ENCODE results near the gene LTBP4.

Gene LTBP4, protein sequence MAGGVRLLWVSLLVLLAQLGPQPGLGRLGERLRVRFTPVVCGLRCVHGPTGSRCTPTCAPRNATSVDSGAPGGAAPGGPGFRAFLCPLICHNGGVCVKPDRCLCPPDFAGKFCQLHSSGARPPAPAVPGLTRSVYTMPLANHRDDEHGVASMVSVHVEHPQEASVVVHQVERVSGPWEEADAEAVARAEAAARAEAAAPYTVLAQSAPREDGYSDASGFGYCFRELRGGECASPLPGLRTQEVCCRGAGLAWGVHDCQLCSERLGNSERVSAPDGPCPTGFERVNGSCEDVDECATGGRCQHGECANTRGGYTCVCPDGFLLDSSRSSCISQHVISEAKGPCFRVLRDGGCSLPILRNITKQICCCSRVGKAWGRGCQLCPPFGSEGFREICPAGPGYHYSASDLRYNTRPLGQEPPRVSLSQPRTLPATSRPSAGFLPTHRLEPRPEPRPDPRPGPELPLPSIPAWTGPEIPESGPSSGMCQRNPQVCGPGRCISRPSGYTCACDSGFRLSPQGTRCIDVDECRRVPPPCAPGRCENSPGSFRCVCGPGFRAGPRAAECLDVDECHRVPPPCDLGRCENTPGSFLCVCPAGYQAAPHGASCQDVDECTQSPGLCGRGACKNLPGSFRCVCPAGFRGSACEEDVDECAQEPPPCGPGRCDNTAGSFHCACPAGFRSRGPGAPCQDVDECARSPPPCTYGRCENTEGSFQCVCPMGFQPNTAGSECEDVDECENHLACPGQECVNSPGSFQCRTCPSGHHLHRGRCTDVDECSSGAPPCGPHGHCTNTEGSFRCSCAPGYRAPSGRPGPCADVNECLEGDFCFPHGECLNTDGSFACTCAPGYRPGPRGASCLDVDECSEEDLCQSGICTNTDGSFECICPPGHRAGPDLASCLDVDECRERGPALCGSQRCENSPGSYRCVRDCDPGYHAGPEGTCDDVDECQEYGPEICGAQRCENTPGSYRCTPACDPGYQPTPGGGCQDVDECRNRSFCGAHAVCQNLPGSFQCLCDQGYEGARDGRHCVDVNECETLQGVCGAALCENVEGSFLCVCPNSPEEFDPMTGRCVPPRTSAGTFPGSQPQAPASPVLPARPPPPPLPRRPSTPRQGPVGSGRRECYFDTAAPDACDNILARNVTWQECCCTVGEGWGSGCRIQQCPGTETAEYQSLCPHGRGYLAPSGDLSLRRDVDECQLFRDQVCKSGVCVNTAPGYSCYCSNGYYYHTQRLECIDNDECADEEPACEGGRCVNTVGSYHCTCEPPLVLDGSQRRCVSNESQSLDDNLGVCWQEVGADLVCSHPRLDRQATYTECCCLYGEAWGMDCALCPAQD (N-terminal part only)

DNA sequence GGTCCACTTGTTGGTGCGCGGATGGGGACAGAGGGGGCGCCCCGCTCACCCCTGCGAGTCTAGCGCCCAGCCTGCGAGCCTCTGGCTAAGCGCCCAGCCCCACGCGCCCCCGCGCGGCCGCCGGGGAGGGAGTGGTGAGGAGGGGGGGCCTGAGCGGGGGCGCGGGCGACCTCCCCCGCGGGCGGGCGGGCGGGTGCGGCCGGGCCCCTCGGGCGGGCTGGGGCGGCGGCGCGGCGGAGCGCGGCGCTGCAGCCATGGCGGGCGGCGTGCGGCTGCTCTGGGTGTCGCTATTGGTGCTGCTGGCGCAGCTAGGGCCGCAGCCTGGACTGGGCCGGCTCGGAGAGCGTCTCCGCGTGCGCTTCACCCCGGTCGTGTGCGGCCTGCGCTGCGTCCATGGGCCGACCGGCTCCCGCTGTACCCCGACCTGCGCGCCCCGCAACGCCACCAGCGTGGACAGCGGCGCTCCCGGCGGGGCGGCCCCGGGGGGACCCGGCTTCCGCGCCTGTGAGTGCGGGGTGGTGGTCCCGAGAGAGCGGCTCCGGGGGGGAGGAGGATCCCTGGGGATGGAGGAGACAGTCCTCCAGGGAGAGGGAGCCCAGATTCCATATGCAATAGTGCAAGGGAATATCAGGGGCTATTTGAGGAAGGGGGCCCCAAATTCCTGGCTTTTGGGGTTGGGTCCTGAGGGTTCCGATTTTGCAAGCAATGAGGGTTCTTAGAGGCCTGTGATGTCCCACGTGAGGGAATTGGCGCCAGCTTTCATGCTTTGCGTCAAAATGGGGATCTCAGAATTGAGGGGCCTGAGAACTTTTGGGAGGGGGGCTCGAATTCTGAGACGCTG, at the start of gene LTBP4:
Gene LTBP4 (plus strand): TSS at position 236 of the 841 bp plus-strand sequence. CDS start 19 bp downstream, at position 255.
- Histone ChIP-seq H3K27ac (ENCODE audit: low read depth in 2 of 2, low read length in 2 of 2) (peak within 1 kb of the TSS; percentile 97), H3K9ac (ENCODE audit: low read depth in 1 of 2, low read length in 2 of 2) (peak within 1 kb of the TSS; percentile 68 to 86), H3K4me3 (ENCODE audit: low read length in 2 of 2) (peak within 1 kb of the TSS; percentile 61 to 63), H3K36me3 (ENCODE audit: control insufficient read depth in 2 of 2, insufficient read depth in 2 of 2, low read length in 2 of 2) (no peaks in the 10 kb centered on the region), H3K27me3 (ENCODE audit: control insufficient read depth in 2 of 2, insufficient read depth in 2 of 2, low read length in 2 of 2) (peaks cover 18 to 21% of the 10 kb centered on the region in 2 donors), H3K4me1 (ENCODE audit: control insufficient read depth in 2 of 2, insufficient read depth in 2 of 2, low read length in 2 of 2) (peaks cover 52 to 60% of the 10 kb centered on the region in 2 donors), H3K9me3 (ENCODE audit: control insufficient read depth in 2 of 2, low read length in 2 of 2) (no peaks in the 10 kb centered on the region)

DNA sequence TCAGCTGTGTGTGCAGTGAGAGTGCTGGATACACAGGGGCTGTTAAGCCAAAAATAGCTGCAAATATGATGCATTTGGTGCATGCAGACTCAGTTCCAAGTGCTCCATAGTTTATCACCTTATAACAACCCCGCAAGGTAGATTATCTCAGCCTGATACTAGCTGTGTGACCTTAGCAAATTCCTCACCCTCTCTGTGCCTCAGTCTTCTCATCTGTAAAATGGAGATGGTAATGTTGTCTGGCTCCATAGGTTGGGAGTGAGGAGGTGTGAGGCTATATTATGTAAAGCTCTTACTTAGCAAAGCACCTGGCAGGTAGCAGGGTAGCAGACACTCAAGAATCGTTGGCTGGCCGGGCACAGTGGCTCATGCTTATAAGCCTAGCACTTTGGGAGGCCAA, 48.3 kb upstream of the LTBP4 start:
- H3K4me3 ChIP-seq (ENCODE audit: low read length in 2 of 2), result no peak overlapping the region

DNA sequence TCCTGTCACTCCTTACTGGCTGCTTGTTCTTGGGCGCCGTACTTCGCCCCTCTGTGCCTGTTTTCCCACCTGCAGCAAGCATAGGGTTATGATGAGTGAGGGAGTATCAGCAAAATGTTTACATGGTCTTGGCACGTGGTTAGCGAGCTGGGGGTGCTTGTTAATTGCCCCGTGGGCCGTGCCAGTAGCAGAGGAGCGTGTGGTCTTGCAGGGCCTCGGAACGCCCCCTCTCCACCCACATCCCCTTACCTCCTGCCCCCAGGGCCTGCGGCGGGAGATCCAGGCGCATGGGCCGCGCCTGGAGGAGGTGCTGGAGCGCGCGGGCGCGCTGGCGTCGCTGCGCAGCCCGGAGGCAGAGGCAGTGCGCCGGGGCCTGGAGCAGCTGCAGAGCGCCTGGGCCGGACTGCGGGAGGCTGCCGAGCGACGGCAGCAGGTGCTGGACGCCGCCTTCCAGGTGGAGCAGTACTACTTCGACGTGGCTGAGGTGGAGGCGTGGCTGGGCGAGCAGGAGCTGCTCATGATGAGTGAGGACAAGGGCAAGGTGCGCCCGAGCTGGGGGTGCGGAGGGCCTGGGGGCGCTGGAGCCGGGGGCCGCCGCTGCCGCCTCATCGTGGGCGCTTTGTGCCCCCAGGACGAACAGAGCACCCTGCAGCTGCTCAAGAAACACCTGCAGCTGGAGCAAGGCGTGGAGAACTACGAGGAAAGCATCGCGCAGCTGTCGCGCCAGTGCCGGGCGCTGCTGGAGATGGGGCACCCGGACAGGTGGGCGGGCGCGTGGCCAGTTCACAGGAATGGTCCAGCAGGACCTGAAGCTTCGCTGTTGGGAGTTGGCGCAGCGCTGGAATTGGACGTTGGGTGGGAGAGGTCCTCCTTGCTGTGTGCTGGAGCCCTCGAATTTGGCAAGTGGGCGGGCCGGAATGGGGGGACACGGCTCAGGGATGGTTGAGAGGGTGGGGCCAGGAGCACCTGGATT, 47.0 kb upstream of the LTBP4 start:
- Histone ChIP-seq H3K9me3 (ENCODE audit: control insufficient read depth in 2 of 2, low read length in 2 of 2) (no peaks in the 10 kb centered on the region), H3K9ac (ENCODE audit: low read depth in 1 of 2, low read length in 2 of 2) (no peak overlapping the region), H3K36me3 (ENCODE audit: control insufficient read depth in 2 of 2, insufficient read depth in 2 of 2, low read length in 2 of 2) (no peaks in the 10 kb centered on the region), H3K27ac (ENCODE audit: low read depth in 2 of 2, low read length in 2 of 2) (no peak overlapping the region), H3K4me3 (ENCODE audit: low read length in 2 of 2) (no peak overlapping the region), H3K27me3 (ENCODE audit: control insufficient read depth in 2 of 2, insufficient read depth in 2 of 2, low read length in 2 of 2) (peaks cover 16% of the 10 kb centered on the region in 2 donors), H3K4me1 (ENCODE audit: control insufficient read depth in 2 of 2, insufficient read depth in 2 of 2, low read length in 2 of 2) (no peaks in the 10 kb centered on the region)

More for the DNA sequence above, 48.3 kb upstream of the LTBP4 start:
- Histone ChIP-seq H3K9me3 (ENCODE audit: control insufficient read depth in 2 of 2, low read length in 2 of 2) (no peaks in the 10 kb centered on the region), H3K27ac (ENCODE audit: low read depth in 2 of 2, low read length in 2 of 2) (no peak overlapping the region), H3K36me3 (ENCODE audit: control insufficient read depth in 2 of 2, insufficient read depth in 2 of 2, low read length in 2 of 2) (no peaks in the 10 kb centered on the region), H3K9ac (ENCODE audit: low read depth in 1 of 2, low read length in 2 of 2) (no peak overlapping the region), H3K4me1 (ENCODE audit: control insufficient read depth in 2 of 2, insufficient read depth in 2 of 2, low read length in 2 of 2) (no peaks in the 10 kb centered on the region), H3K27me3 (ENCODE audit: control insufficient read depth in 2 of 2, insufficient read depth in 2 of 2, low read length in 2 of 2) (peaks cover 16 to 19% of the 10 kb centered on the region in 2 donors)

DNA sequence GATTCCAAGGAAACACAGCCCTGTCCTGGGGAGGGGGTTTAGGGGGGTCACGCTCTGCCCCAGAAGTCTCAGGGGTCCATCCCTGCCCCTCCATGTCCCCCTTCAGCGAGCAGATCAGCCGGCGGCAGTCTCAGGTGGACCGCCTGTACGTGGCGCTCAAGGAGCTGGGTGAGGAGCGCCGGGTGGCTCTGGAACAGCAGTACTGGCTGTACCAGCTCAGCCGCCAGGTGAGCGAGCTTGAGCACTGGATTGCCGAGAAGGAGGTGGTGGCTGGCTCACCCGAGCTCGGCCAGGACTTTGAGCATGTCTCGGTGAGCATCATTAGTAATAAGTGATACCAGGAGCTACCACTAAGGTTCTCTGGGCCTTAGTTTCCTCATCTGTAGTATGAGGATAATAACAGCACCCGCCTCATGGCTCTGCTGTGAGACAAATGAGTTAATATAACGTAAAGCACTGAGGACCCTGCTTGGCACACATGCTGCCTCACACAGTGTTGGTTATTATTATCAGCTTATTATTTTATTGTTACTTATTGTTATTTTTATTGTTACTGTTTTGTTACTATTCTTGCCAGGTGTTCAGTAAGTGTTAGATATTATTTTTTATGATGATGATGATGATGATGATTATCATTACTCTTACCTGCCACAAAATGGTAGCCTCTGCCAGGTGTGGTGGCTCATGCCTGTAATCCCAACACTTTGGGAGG, 45.0 kb upstream of the LTBP4 start:
- Histone ChIP-seq H3K4me3 (ENCODE audit: low read length in 2 of 2) (no peak overlapping the region), H3K4me1 (ENCODE audit: control insufficient read depth in 2 of 2, insufficient read depth in 2 of 2, low read length in 2 of 2) (no peaks in the 10 kb centered on the region), H3K27me3 (ENCODE audit: control insufficient read depth in 2 of 2, insufficient read depth in 2 of 2, low read length in 2 of 2) (peaks cover 16 to 19% of the 10 kb centered on the region in 2 donors), H3K27ac (ENCODE audit: low read depth in 2 of 2, low read length in 2 of 2) (no peak overlapping the region), H3K36me3 (ENCODE audit: control insufficient read depth in 2 of 2, insufficient read depth in 2 of 2, low read length in 2 of 2) (no peaks in the 10 kb centered on the region), H3K9ac (ENCODE audit: low read depth in 1 of 2, low read length in 2 of 2) (no peak overlapping the region), H3K9me3 (ENCODE audit: control insufficient read depth in 2 of 2, low read length in 2 of 2) (no peaks in the 10 kb centered on the region)

DNA sequence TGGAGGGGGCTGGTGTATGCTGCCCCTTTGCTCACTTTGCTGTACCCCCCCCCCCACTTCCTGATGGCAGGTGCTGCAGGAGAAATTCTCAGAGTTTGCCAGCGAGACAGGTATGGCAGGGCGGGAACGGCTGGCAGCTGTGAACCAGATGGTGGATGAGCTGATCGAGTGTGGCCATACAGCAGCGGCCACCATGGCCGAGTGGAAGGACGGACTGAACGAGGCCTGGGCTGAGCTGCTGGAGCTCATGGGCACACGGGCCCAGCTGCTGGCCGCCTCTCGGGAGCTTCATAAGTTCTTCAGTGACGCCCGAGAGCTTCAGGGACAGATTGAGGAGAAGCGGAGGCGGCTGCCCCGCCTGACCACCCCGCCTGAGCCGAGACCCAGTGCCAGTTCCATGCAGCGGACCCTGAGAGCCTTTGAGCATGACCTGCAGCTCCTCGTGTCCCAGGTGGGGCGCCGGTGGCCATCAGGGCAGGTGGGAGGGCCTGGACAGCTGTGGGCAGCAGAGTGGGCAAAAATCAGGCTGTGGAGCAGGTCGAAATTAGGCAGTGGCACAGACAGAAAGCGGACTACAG, 44.1 kb upstream of the LTBP4 start:
- Histone ChIP-seq H3K9ac (ENCODE audit: low read depth in 1 of 2, low read length in 2 of 2) (no peak overlapping the region), H3K27me3 (ENCODE audit: control insufficient read depth in 2 of 2, insufficient read depth in 2 of 2, low read length in 2 of 2) (peaks cover 16 to 19% of the 10 kb centered on the region in 2 donors), H3K4me1 (ENCODE audit: control insufficient read depth in 2 of 2, insufficient read depth in 2 of 2, low read length in 2 of 2) (no peaks in the 10 kb centered on the region), H3K27ac (ENCODE audit: low read depth in 2 of 2, low read length in 2 of 2) (no peak overlapping the region), H3K9me3 (ENCODE audit: control insufficient read depth in 2 of 2, low read length in 2 of 2) (no peaks in the 10 kb centered on the region), H3K36me3 (ENCODE audit: control insufficient read depth in 2 of 2, insufficient read depth in 2 of 2, low read length in 2 of 2) (no peaks in the 10 kb centered on the region), H3K4me3 (ENCODE audit: low read length in 2 of 2) (no peak overlapping the region)

DNA sequence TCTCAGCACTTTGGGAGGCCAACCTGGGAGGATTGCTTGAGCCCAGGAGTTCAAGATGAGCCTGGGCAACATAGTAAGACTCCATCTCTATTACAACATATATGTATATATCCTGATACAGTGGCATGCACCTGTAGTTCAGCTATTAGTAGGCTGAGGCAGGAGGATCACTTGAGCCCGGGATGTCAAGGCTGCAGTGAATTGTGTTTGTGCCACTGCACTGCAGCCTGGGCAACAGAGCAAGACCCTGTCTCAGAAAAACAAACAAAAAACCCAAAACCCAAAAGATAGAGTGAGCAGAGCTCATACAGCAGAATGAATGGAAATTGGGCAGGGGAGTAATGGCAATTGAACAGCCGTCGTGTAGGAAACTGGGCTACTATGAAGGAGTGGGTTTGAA, 41.8 kb upstream of the LTBP4 start:
- no peaks in the 10 kb centered on the region for H3K9me3 ChIP-seq (ENCODE audit: control insufficient read depth in 2 of 2, low read length in 2 of 2)
- no peaks in the 10 kb centered on the region for H3K4me1 ChIP-seq (ENCODE audit: control insufficient read depth in 2 of 2, insufficient read depth in 2 of 2, low read length in 2 of 2)
- H3K9ac ChIP-seq (ENCODE audit: low read depth in 1 of 2, low read length in 2 of 2), result no peak overlapping the region
- peaks cover 6 to 8% of the 10 kb centered on the region in 2 donors for H3K27me3 ChIP-seq (ENCODE audit: control insufficient read depth in 2 of 2, insufficient read depth in 2 of 2, low read length in 2 of 2)
- no peak overlapping the region for H3K27ac ChIP-seq (ENCODE audit: low read depth in 2 of 2, low read length in 2 of 2)
- H3K4me3 ChIP-seq (ENCODE audit: low read length in 2 of 2), result no peak overlapping the region
- no peaks in the 10 kb centered on the region for H3K36me3 ChIP-seq (ENCODE audit: control insufficient read depth in 2 of 2, insufficient read depth in 2 of 2, low read length in 2 of 2)

DNA sequence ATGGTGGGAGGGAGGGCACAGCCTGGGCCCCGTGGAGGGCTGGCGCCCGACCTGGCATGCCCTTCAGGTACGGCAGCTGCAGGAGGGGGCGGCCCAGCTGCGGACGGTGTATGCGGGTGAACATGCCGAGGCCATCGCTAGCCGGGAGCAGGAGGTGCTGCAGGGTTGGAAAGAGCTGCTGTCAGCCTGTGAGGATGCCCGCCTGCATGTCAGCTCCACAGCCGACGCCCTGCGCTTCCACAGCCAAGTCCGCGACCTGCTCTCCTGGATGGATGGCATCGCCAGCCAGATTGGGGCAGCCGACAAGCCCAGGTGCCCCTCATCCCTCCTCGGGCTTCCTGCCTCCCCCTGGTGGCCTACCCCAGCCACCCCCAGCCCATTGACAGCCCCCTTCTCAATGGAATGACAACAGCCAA, 41.1 kb upstream of the LTBP4 start:
- Histone ChIP-seq H3K36me3 (ENCODE audit: control insufficient read depth in 2 of 2, insufficient read depth in 2 of 2, low read length in 2 of 2) (no peaks in the 10 kb centered on the region), H3K4me3 (ENCODE audit: low read length in 2 of 2) (no peak overlapping the region), H3K27me3 (ENCODE audit: control insufficient read depth in 2 of 2, insufficient read depth in 2 of 2, low read length in 2 of 2) (peaks cover under 1 to 3% of the 10 kb centered on the region in 2 donors), H3K9me3 (ENCODE audit: control insufficient read depth in 2 of 2, low read length in 2 of 2) (no peaks in the 10 kb centered on the region), H3K27ac (ENCODE audit: low read depth in 2 of 2, low read length in 2 of 2) (no peak overlapping the region), H3K9ac (ENCODE audit: low read depth in 1 of 2, low read length in 2 of 2) (no peak overlapping the region), H3K4me1 (ENCODE audit: control insufficient read depth in 2 of 2, insufficient read depth in 2 of 2, low read length in 2 of 2) (no peaks in the 10 kb centered on the region)

DNA sequence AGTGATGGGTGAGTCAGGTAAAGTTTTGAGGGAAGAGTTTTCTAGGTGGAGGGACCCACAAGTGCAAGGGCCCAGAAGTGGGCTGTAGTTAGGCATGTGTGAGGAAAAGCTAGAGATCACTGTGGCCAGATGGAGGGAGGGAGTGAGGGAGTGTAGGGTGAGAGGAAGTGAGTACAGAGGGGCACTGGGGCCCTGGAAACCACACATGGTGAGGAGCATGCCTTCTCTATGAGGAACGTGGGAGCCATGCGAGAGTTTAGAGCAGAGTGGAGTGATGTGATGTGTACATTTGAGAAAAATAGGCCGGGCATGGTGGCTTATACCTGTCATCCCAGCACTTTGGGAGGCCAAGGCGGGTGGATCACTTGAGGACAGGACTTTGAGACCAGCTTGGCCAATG, 39.2 kb upstream of the LTBP4 start:
- Histone ChIP-seq H3K9me3 (ENCODE audit: control insufficient read depth in 2 of 2, low read length in 2 of 2) (no peaks in the 10 kb centered on the region), H3K27ac (ENCODE audit: low read depth in 2 of 2, low read length in 2 of 2) (no peak overlapping the region), H3K36me3 (ENCODE audit: control insufficient read depth in 2 of 2, insufficient read depth in 2 of 2, low read length in 2 of 2) (no peaks in the 10 kb centered on the region), H3K9ac (ENCODE audit: low read depth in 1 of 2, low read length in 2 of 2) (no peak overlapping the region), H3K27me3 (ENCODE audit: control insufficient read depth in 2 of 2, insufficient read depth in 2 of 2, low read length in 2 of 2) (peaks cover 10 to 13% of the 10 kb centered on the region in 2 donors), H3K4me1 (ENCODE audit: control insufficient read depth in 2 of 2, insufficient read depth in 2 of 2, low read length in 2 of 2) (no peaks in the 10 kb centered on the region), H3K4me3 (ENCODE audit: low read length in 2 of 2) (no peak overlapping the region)
